Ectodermal cell (in vitro differentiated cells): Measurements from ENCODE around the gene CFAP43.

Experiments
- H3K27ac ChIP-seq: 2 replicates; pipeline ENCODE4 v1.7.0; 2013; ENCODE audit warnings: mild to moderate bottlenecking, low read depth, low read length; ENCODE audit not compliant: insufficient read depth, poor library complexity, severe bottlenecking
- H3K27me3 ChIP-seq: 2 replicates; pipeline ENCODE4 v1.7.0; 2013; ENCODE audit warnings: mild to moderate bottlenecking, low read length; ENCODE audit not compliant: insufficient read depth, control insufficient read depth, poor library complexity, severe bottlenecking
- H3K36me3 ChIP-seq: one replicate; pipeline ENCODE4 v1.7.0; 2013; ENCODE audit warnings: low read length; ENCODE audit not compliant: control insufficient read depth, insufficient read depth
- H3K4me1 ChIP-seq: one replicate; pipeline ENCODE4 v1.7.0; 2013; ENCODE audit warnings: low read length; ENCODE audit not compliant: control insufficient read depth, insufficient read depth
- H3K4me3 ChIP-seq: 2 replicates; pipeline ENCODE4 v1.7.0; 2013; ENCODE audit warnings: low read depth, low read length, control low read depth; ENCODE audit not compliant: insufficient read depth
- H3K9me3 ChIP-seq: 2 replicates; pipeline ENCODE4 v1.7.0; 2013; ENCODE audit warnings: mild to moderate bottlenecking, low read length, moderate library complexity; ENCODE audit not compliant: control insufficient read depth
- WGBS, 2 experiments: methylation state at CpG; one replicate each; pipeline ENCODE4 v1.1.7; 2013; ENCODE audit warnings: missing lambda C conversion rate in 2 of 2; 5-methylcytosine and 5-hydroxymethylcytosine counted together

CFAP43 gene

GRCh38 chr10:104104418-104104817 is 127.7 kb downstream of the CFAP43 start:
- Histone ChIP-seq H3K4me3 (no peak overlapping the region), H3K27ac (no peak overlapping the region), H3K9me3 (no peaks in the 10 kb centered on the region), H3K27me3 (no peaks in the 10 kb centered on the region), H3K36me3 (no peaks in the 10 kb centered on the region), H3K4me1 (no peaks in the 10 kb centered on the region)
- WGBS, 2 experiments = 0% methylated on average over 1 of the region's 1 CpG

GRCh38 chr10:104103956-104104355 is 128.2 kb downstream of the CFAP43 start:
- no peak overlapping the region for H3K4me3 ChIP-seq
- H3K36me3 ChIP-seq = no peaks in the 10 kb centered on the region
- WGBS, 2 experiments = 76 to 80% methylated on average over 1 of the region's 1 CpG
- no peaks in the 10 kb centered on the region for H3K27me3 ChIP-seq
- no peaks in the 10 kb centered on the region for H3K9me3 ChIP-seq
- H3K4me1 ChIP-seq = no peaks in the 10 kb centered on the region
- no peak overlapping the region for H3K27ac ChIP-seq

- H3K27ac ChIP-seq = no peak overlapping the region
- no peaks in the 10 kb centered on the region for H3K27me3 ChIP-seq
- no peaks in the 10 kb centered on the region for H3K36me3 ChIP-seq
- no peaks in the 10 kb centered on the region for H3K4me1 ChIP-seq
- H3K4me3 ChIP-seq = no peak overlapping the region
- no peaks in the 10 kb centered on the region for H3K9me3 ChIP-seq
- WGBS, 2 experiments = 89% methylated on average over 1 of the region's 1 CpG
Measured at GRCh38 chr10:104101902-104102301, 130.3 kb downstream of the CFAP43 start.

- WGBS, 2 experiments = no CpG with 5 or more reads among the region's 1 CpG
- H3K36me3 ChIP-seq = no peaks in the 10 kb centered on the region
- H3K27ac ChIP-seq = no peak overlapping the region
- H3K27me3 ChIP-seq = no peaks in the 10 kb centered on the region
- no peaks in the 10 kb centered on the region for H3K4me1 ChIP-seq
- H3K9me3 ChIP-seq = no peaks in the 10 kb centered on the region
- H3K4me3 ChIP-seq = no peak overlapping the region
Measured at GRCh38 chr10:104100795-104101194, 131.4 kb downstream of the CFAP43 start.

- H3K27ac ChIP-seq = no peak overlapping the region
- no peaks in the 10 kb centered on the region for H3K36me3 ChIP-seq
- no peaks in the 10 kb centered on the region for H3K9me3 ChIP-seq
- H3K4me3 ChIP-seq = no peak overlapping the region
- no peaks in the 10 kb centered on the region for H3K4me1 ChIP-seq
- H3K27me3 ChIP-seq = no peaks in the 10 kb centered on the region
Measured at GRCh38 chr10:104099941-104100340, 132.2 kb downstream of the CFAP43 start.

GRCh38 chr10:104099269-104099668 is 132.9 kb downstream of the CFAP43 start:
- H3K27me3 ChIP-seq = no peaks in the 10 kb centered on the region
- H3K4me1 ChIP-seq = no peaks in the 10 kb centered on the region
- 100% methylated on average over 1 of the region's 3 CpGs for WGBS, 2 experiments
- no peak overlapping the region for H3K4me3 ChIP-seq
- H3K27ac ChIP-seq = no peak overlapping the region
- H3K9me3 ChIP-seq = no peaks in the 10 kb centered on the region
- H3K36me3 ChIP-seq = no peaks in the 10 kb centered on the region

- 89% methylated on average over 1 of the region's 4 CpGs; no CpG with 5 or more reads in 1 of the 2 experiments for WGBS, 2 experiments
- Histone ChIP-seq H3K4me3 (no peak overlapping the region), H3K27me3 (no peaks in the 10 kb centered on the region), H3K4me1 (no peaks in the 10 kb centered on the region), H3K36me3 (no peaks in the 10 kb centered on the region), H3K27ac (no peak overlapping the region), H3K9me3 (no peaks in the 10 kb centered on the region)
Measured at GRCh38 chr10:104098358-104098925, 133.7 kb downstream of the CFAP43 start.

- WGBS, 2 experiments = 91 to 100% methylated on average over 2 of the region's 2 CpGs
Measured at GRCh38 chr10:104096692-104097091, 135.5 kb downstream of the CFAP43 start.

GRCh38 chr10:104092749-104093148 is 139.4 kb downstream of the CFAP43 start:
- H3K27me3 ChIP-seq = no peaks in the 10 kb centered on the region
- no peak overlapping the region for H3K4me3 ChIP-seq
- no peaks in the 10 kb centered on the region for H3K9me3 ChIP-seq
- H3K36me3 ChIP-seq = no peaks in the 10 kb centered on the region
- H3K4me1 ChIP-seq = peaks cover 8% of the 10 kb centered on the region
- H3K27ac ChIP-seq = no peak overlapping the region

More at GRCh38 chr10:104096692-104097091, 135.5 kb downstream of the CFAP43 start:
- no peaks in the 10 kb centered on the region for H3K4me1 ChIP-seq
- no peaks in the 10 kb centered on the region for H3K36me3 ChIP-seq
- H3K9me3 ChIP-seq = no peaks in the 10 kb centered on the region
- no peaks in the 10 kb centered on the region for H3K27me3 ChIP-seq
- no peak overlapping the region for H3K27ac ChIP-seq
- H3K4me3 ChIP-seq = no peak overlapping the region

- H3K27ac ChIP-seq = no peak overlapping the region
- WGBS, 2 experiments = 58 to 68% methylated on average over 2 of the region's 2 CpGs
- no peaks in the 10 kb centered on the region for H3K27me3 ChIP-seq
- no peaks in the 10 kb centered on the region for H3K9me3 ChIP-seq
- no peaks in the 10 kb centered on the region for H3K36me3 ChIP-seq
- peaks cover 8% of the 10 kb centered on the region for H3K4me1 ChIP-seq
- H3K4me3 ChIP-seq = no peak overlapping the region
Measured at GRCh38 chr10:104090611-104091010, 141.6 kb downstream of the CFAP43 start.

GRCh38 chr10:104089621-104090020 is 142.5 kb downstream of the CFAP43 start:
- Histone ChIP-seq H3K9me3 (no peaks in the 10 kb centered on the region), H3K27ac (no peak overlapping the region), H3K4me1 (peaks cover 8% of the 10 kb centered on the region), H3K4me3 (no peak overlapping the region), H3K27me3 (no peaks in the 10 kb centered on the region), H3K36me3 (no peaks in the 10 kb centered on the region)
- WGBS, 2 experiments = 93 to 98% methylated on average over 3 of the region's 3 CpGs
